Measurements from ENCODE around the gene HDAC4.

Gene HDAC4

GRCh38 chr2:239140346-239141020, 260.3 kb downstream of the HDAC4 start:
- Histone ChIP-seq H3K9ac (ENCODE audit: low read length in 5 of 5) (no peak overlapping the region), H3K36me3 (ENCODE audit: control insufficient read depth in 5 of 5, insufficient read depth in 5 of 5, low read length in 5 of 5) (peaks cover 7 to 87% (median 70%) of the 10 kb centered on the region in 5 donors)

GRCh38 chr2:239139566-239139965, 261.3 kb downstream of the HDAC4 start:
- no peak overlapping the region for H3K9ac ChIP-seq (ENCODE audit: low read length in 5 of 5)
- peaks cover 0 to 16% (median 7%) of the 10 kb centered on the region in 5 donors for H3K4me1 ChIP-seq (ENCODE audit: control insufficient read depth in 5 of 5, insufficient read depth in 5 of 5, low read length in 5 of 5)
- H3K36me3 ChIP-seq (ENCODE audit: control insufficient read depth in 5 of 5, insufficient read depth in 5 of 5, low read length in 5 of 5), result peaks cover 7 to 83% (median 67%) of the 10 kb centered on the region in 5 donors
- no peaks in the 10 kb centered on the region for H3K27me3 ChIP-seq (ENCODE audit: control insufficient read depth in 5 of 5, insufficient read depth in 4 of 5, low read length in 5 of 5)
- H3K27ac ChIP-seq (ENCODE audit: low read depth, low read length), result no peak overlapping the region
- H3K9me3 ChIP-seq (ENCODE audit: control insufficient read depth in 5 of 5, low read length in 5 of 5), result no peaks in the 10 kb centered on the region
- no peak overlapping the region for H3K4me3 ChIP-seq (ENCODE audit: low read depth in 1 of 5, low read length in 5 of 5)

More at GRCh38 chr2:239140346-239141020, 260.3 kb downstream of the HDAC4 start:
- Histone ChIP-seq H3K4me3 (ENCODE audit: low read depth in 1 of 5, low read length in 5 of 5) (no peak overlapping the region), H3K27me3 (ENCODE audit: control insufficient read depth in 5 of 5, insufficient read depth in 4 of 5, low read length in 5 of 5) (no peaks in the 10 kb centered on the region), H3K27ac (ENCODE audit: low read depth, low read length) (no peak overlapping the region), H3K9me3 (ENCODE audit: control insufficient read depth in 5 of 5, low read length in 5 of 5) (no peaks in the 10 kb centered on the region), H3K4me1 (ENCODE audit: control insufficient read depth in 5 of 5, insufficient read depth in 5 of 5, low read length in 5 of 5) (peaks cover 0 to 10% (median 3%) of the 10 kb centered on the region in 5 donors)

GRCh38 chr2:239139101-239139500, 261.7 kb downstream of the HDAC4 start:
- no peaks in the 10 kb centered on the region for H3K9me3 ChIP-seq (ENCODE audit: control insufficient read depth in 5 of 5, low read length in 5 of 5)
- no peak overlapping the region for H3K27ac ChIP-seq (ENCODE audit: low read depth, low read length)
- H3K4me1 ChIP-seq (ENCODE audit: control insufficient read depth in 5 of 5, insufficient read depth in 5 of 5, low read length in 5 of 5), result peaks cover 0 to 16% (median 7%) of the 10 kb centered on the region in 5 donors
- H3K36me3 ChIP-seq (ENCODE audit: control insufficient read depth in 5 of 5, insufficient read depth in 5 of 5, low read length in 5 of 5), result peaks cover 7 to 83% (median 71%) of the 10 kb centered on the region in 5 donors
- H3K27me3 ChIP-seq (ENCODE audit: control insufficient read depth in 5 of 5, insufficient read depth in 4 of 5, low read length in 5 of 5), result no peaks in the 10 kb centered on the region
- H3K9ac ChIP-seq (ENCODE audit: low read length in 5 of 5), result no peak overlapping the region
- H3K4me3 ChIP-seq (ENCODE audit: low read depth in 1 of 5, low read length in 5 of 5), result no peak overlapping the region

- Histone ChIP-seq H3K36me3 (ENCODE audit: control insufficient read depth in 5 of 5, insufficient read depth in 5 of 5, low read length in 5 of 5) (peaks cover 7 to 83% (median 71%) of the 10 kb centered on the region in 5 donors), H3K4me3 (ENCODE audit: low read depth in 1 of 5, low read length in 5 of 5) (no peak overlapping the region), H3K9me3 (ENCODE audit: control insufficient read depth in 5 of 5, low read length in 5 of 5) (no peaks in the 10 kb centered on the region), H3K27me3 (ENCODE audit: control insufficient read depth in 5 of 5, insufficient read depth in 4 of 5, low read length in 5 of 5) (no peaks in the 10 kb centered on the region), H3K27ac (ENCODE audit: low read depth, low read length) (no peak overlapping the region), H3K9ac (ENCODE audit: low read length in 5 of 5) (no peak overlapping the region), H3K4me1 (ENCODE audit: control insufficient read depth in 5 of 5, insufficient read depth in 5 of 5, low read length in 5 of 5) (peaks cover 0 to 16% (median 7%) of the 10 kb centered on the region in 5 donors)
These were observed 262.2 kb downstream of the HDAC4 start for GRCh38 chr2:239138610-239139009.

- no peak overlapping the region for H3K9ac ChIP-seq (ENCODE audit: low read length in 5 of 5)
- no peaks in the 10 kb centered on the region for H3K9me3 ChIP-seq (ENCODE audit: control insufficient read depth in 5 of 5, low read length in 5 of 5)
- peaks cover 7 to 83% (median 70%) of the 10 kb centered on the region in 5 donors for H3K36me3 ChIP-seq (ENCODE audit: control insufficient read depth in 5 of 5, insufficient read depth in 5 of 5, low read length in 5 of 5)
- H3K4me1 ChIP-seq (ENCODE audit: control insufficient read depth in 5 of 5, insufficient read depth in 5 of 5, low read length in 5 of 5), result peaks cover 0 to 16% (median 7%) of the 10 kb centered on the region in 5 donors
- no peak overlapping the region for H3K4me3 ChIP-seq (ENCODE audit: low read depth in 1 of 5, low read length in 5 of 5)
- no peak overlapping the region for H3K27ac ChIP-seq (ENCODE audit: low read depth, low read length)
- H3K27me3 ChIP-seq (ENCODE audit: control insufficient read depth in 5 of 5, insufficient read depth in 4 of 5, low read length in 5 of 5), result no peaks in the 10 kb centered on the region
These were observed 262.9 kb downstream of the HDAC4 start for GRCh38 chr2:239137898-239138283.

GRCh38 chr2:239137165-239137897, 263.5 kb downstream of the HDAC4 start:
- H3K4me3 ChIP-seq (ENCODE audit: low read depth in 1 of 5, low read length in 5 of 5), result no peak overlapping the region
- H3K27me3 ChIP-seq (ENCODE audit: control insufficient read depth in 5 of 5, insufficient read depth in 4 of 5, low read length in 5 of 5), result no peaks in the 10 kb centered on the region
- no peak overlapping the region for H3K27ac ChIP-seq (ENCODE audit: low read depth, low read length)

GRCh38 chr2:239136762-239137161, 264.1 kb downstream of the HDAC4 start:
- H3K36me3 ChIP-seq (ENCODE audit: control insufficient read depth in 5 of 5, insufficient read depth in 5 of 5, low read length in 5 of 5), result peaks cover 7 to 83% (median 70%) of the 10 kb centered on the region in 5 donors
- H3K9ac ChIP-seq (ENCODE audit: low read length in 5 of 5), result no peak overlapping the region
- no peaks in the 10 kb centered on the region for H3K27me3 ChIP-seq (ENCODE audit: control insufficient read depth in 5 of 5, insufficient read depth in 4 of 5, low read length in 5 of 5)
- no peak overlapping the region for H3K4me3 ChIP-seq (ENCODE audit: low read depth in 1 of 5, low read length in 5 of 5)
- H3K9me3 ChIP-seq (ENCODE audit: control insufficient read depth in 5 of 5, low read length in 5 of 5), result no peaks in the 10 kb centered on the region
- H3K4me1 ChIP-seq (ENCODE audit: control insufficient read depth in 5 of 5, insufficient read depth in 5 of 5, low read length in 5 of 5), result peaks cover 0 to 16% (median 7%) of the 10 kb centered on the region in 5 donors
- no peak overlapping the region for H3K27ac ChIP-seq (ENCODE audit: low read depth, low read length)

More at GRCh38 chr2:239137165-239137897, 263.5 kb downstream of the HDAC4 start:
- no peak overlapping the region for H3K9ac ChIP-seq (ENCODE audit: low read length in 5 of 5)
- H3K36me3 ChIP-seq (ENCODE audit: control insufficient read depth in 5 of 5, insufficient read depth in 5 of 5, low read length in 5 of 5), result peaks cover 7 to 83% (median 70%) of the 10 kb centered on the region in 5 donors
- H3K9me3 ChIP-seq (ENCODE audit: control insufficient read depth in 5 of 5, low read length in 5 of 5), result no peaks in the 10 kb centered on the region
- H3K4me1 ChIP-seq (ENCODE audit: control insufficient read depth in 5 of 5, insufficient read depth in 5 of 5, low read length in 5 of 5), result peaks cover 0 to 16% (median 7%) of the 10 kb centered on the region in 5 donors

GRCh38 chr2:239136203-239136602, 264.6 kb downstream of the HDAC4 start:
- Histone ChIP-seq H3K4me1 (ENCODE audit: control insufficient read depth in 5 of 5, insufficient read depth in 5 of 5, low read length in 5 of 5) (peaks cover 0 to 16% (median 7%) of the 10 kb centered on the region in 5 donors), H3K4me3 (ENCODE audit: low read depth in 1 of 5, low read length in 5 of 5) (no peak overlapping the region), H3K36me3 (ENCODE audit: control insufficient read depth in 5 of 5, insufficient read depth in 5 of 5, low read length in 5 of 5) (peaks cover 7 to 83% (median 73%) of the 10 kb centered on the region in 5 donors), H3K27me3 (ENCODE audit: control insufficient read depth in 5 of 5, insufficient read depth in 4 of 5, low read length in 5 of 5) (no peaks in the 10 kb centered on the region), H3K27ac (ENCODE audit: low read depth, low read length) (no peak overlapping the region), H3K9ac (ENCODE audit: low read length in 5 of 5) (no peak overlapping the region), H3K9me3 (ENCODE audit: control insufficient read depth in 5 of 5, low read length in 5 of 5) (no peaks in the 10 kb centered on the region)

GRCh38 chr2:239135531-239135930, 265.3 kb downstream of the HDAC4 start:
- Histone ChIP-seq H3K4me1 (ENCODE audit: control insufficient read depth in 5 of 5, insufficient read depth in 5 of 5, low read length in 5 of 5) (peaks cover 0 to 16% (median 7%) of the 10 kb centered on the region in 5 donors), H3K9me3 (ENCODE audit: control insufficient read depth in 5 of 5, low read length in 5 of 5) (no peaks in the 10 kb centered on the region), H3K9ac (ENCODE audit: low read length in 5 of 5) (no peak overlapping the region), H3K4me3 (ENCODE audit: low read depth in 1 of 5, low read length in 5 of 5) (no peak overlapping the region), H3K27me3 (ENCODE audit: control insufficient read depth in 5 of 5, insufficient read depth in 4 of 5, low read length in 5 of 5) (no peaks in the 10 kb centered on the region), H3K36me3 (ENCODE audit: control insufficient read depth in 5 of 5, insufficient read depth in 5 of 5, low read length in 5 of 5) (peaks cover 7 to 83% (median 73%) of the 10 kb centered on the region in 5 donors), H3K27ac (ENCODE audit: low read depth, low read length) (no peak overlapping the region)
